Measurements from ENCODE around the gene NAA11. TPM values are rescaled to one million over a fixed set of nuclear protein-coding genes. Genes with fewer than 3 reads are reported as not detected.

NAA11 gene
- total and polyA plus RNA-seq, 7 donors = not detected

DNA sequence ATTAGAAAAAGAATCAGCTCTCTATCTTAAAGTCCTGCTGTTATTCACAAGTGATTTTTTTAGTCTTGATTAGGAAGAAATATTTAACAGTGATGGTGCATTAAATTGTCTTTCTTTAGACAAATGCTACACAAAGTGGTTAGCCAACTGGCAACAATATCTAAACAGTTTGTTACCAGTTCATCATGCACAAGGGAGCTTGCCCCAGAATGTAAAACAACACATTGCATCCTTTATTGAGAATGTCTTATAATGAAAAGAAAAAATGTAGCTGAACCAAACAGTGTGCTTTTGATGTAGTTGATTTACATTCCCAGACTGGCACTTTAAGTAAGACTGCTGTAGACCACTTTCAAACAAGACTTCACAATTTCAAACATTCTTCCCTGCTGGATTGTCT lies 34.1 kb upstream of the NAA11 start:
- intact Hi-C loops (cut with DNase I) = no loop called here
- peak overlapping the region in 1 of 4 donors; percentile 22 for H3K27ac ChIP-seq
- TF ChIP-seq, protein P1, sequence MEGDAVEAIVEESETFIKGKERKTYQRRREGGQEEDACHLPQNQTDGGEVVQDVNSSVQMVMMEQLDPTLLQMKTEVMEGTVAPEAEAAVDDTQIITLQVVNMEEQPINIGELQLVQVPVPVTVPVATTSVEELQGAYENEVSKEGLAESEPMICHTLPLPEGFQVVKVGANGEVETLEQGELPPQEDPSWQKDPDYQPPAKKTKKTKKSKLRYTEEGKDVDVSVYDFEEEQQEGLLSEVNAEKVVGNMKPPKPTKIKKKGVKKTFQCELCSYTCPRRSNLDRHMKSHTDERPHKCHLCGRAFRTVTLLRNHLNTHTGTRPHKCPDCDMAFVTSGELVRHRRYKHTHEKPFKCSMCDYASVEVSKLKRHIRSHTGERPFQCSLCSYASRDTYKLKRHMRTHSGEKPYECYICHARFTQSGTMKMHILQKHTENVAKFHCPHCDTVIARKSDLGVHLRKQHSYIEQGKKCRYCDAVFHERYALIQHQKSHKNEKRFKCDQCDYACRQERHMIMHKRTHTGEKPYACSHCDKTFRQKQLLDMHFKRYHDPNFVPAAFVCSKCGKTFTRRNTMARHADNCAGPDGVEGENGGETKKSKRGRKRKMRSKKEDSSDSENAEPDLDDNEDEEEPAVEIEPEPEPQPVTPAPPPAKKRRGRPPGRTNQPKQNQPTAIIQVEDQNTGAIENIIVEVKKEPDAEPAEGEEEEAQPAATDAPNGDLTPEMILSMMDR (IDR thresholded peaks at IDR 0.05) = no peak
- TF ChIP-seq EP300 (IDR thresholded peaks at IDR 0.05) (no peak), POLR2AphosphoS5 (IDR thresholded peaks at IDR 0.05) (no peak), POLR2A (IDR thresholded peaks at IDR 0.05) (no peak)
- H3K4me3 ChIP-seq = no peak overlapping the region
- peaks cover 0 to 9% (median 3%) of the 10 kb centered on the region in 4 donors for H3K4me1 ChIP-seq
- no peaks in the 10 kb centered on the region for H3K9me3 ChIP-seq
- H3K36me3 ChIP-seq = no peaks in the 10 kb centered on the region
- no peaks in the 10 kb centered on the region for H3K27me3 ChIP-seq
- DNase-seq = no peak

GRCh38 chr4:79358438-79358837 lies 32.6 kb upstream of the NAA11 start:
- intact Hi-C loops (cut with DNase I) = no loop called here
- WGBS, 2 donors = 72 to 80% methylated on average over 1 of the region's 1 CpG
- Histone ChIP-seq H3K9me3 (no peaks in the 10 kb centered on the region), H3K4me3 (no peak overlapping the region), H3K36me3 (no peaks in the 10 kb centered on the region), H3K27me3 (no peaks in the 10 kb centered on the region), H3K4me1 (peaks cover 0 to 9% (median 3%) of the 10 kb centered on the region in 4 donors), H3K27ac (no peak overlapping the region)
- no peak for DNase-seq
- TF ChIP-seq POLR2A (IDR thresholded peaks at IDR 0.05) (no peak), POLR2AphosphoS5 (IDR thresholded peaks at IDR 0.05) (no peak), EP300 (IDR thresholded peaks at IDR 0.05) (no peak)
- TF ChIP-seq, protein P1 (IDR thresholded peaks at IDR 0.05) = no peak

- H3K36me3 ChIP-seq = no peaks in the 10 kb centered on the region
- peaks cover 0 to 9% (median 3%) of the 10 kb centered on the region in 4 donors for H3K4me1 ChIP-seq
- no peaks in the 10 kb centered on the region for H3K9me3 ChIP-seq
- no peak for DNase-seq
- WGBS, 2 donors = 67 to 71% methylated on average over 8 of the region's 8 CpGs
- H3K27ac ChIP-seq = no peak overlapping the region
- intact Hi-C loops (cut with DNase I) = no loop called here
- no peak overlapping the region for H3K4me3 ChIP-seq
- TF ChIP-seq EP300 (IDR thresholded peaks at IDR 0.05) (no peak), POLR2AphosphoS5 (IDR thresholded peaks at IDR 0.05) (no peak), POLR2A (IDR thresholded peaks at IDR 0.05) (no peak)
- TF ChIP-seq, protein P1 (IDR thresholded peaks at IDR 0.05) = no peak
- H3K27me3 ChIP-seq = no peaks in the 10 kb centered on the region
Measured at GRCh38 chr4:79357365-79357764, 31.5 kb upstream of the NAA11 start.

- Histone ChIP-seq H3K27me3 (no peaks in the 10 kb centered on the region), H3K4me1 (no peaks in the 10 kb centered on the region), H3K36me3 (no peaks in the 10 kb centered on the region), H3K27ac (no peak overlapping the region), H3K4me3 (no peak overlapping the region), H3K9me3 (no peaks in the 10 kb centered on the region)
- no peak for TF ChIP-seq EP300 (IDR thresholded peaks at IDR 0.05)
- TF ChIP-seq POLR2A (IDR thresholded peaks at IDR 0.05) = no peak
- TF ChIP-seq, protein P1 (IDR thresholded peaks at IDR 0.05) = no peak
- TF ChIP-seq POLR2AphosphoS5 (IDR thresholded peaks at IDR 0.05) = no peak
- 78 to 79% methylated on average over 1 of the region's 1 CpG for WGBS, 2 donors
- intact Hi-C loops (cut with DNase I) = no loop called here
- no peak for DNase-seq
Measured at GRCh38 chr4:79353075-79353474, 27.2 kb upstream of the NAA11 start.

DNA sequence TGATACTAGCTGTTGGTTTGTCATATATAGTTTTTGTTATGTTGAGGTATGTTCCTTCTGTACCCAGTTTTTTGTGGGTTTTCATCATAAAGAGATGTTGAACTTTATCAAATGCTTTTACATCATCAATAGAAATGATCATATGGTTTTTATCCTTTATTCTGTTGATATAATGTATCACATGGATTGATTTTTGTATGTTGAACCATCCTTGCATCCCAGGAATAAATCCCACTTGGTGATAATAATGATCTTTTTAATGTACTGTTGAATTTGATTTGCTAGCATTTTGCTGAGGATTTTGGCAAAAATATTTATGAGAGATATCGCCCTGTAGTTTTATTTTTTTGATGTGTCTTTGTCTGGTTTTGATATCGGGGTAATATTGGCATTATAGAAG lies 22.5 kb upstream of the NAA11 start:
- TF ChIP-seq, protein P1 (IDR thresholded peaks at IDR 0.05) = no peak
- TF ChIP-seq POLR2A (IDR thresholded peaks at IDR 0.05) (no peak), EP300 (IDR thresholded peaks at IDR 0.05) (no peak), POLR2AphosphoS5 (IDR thresholded peaks at IDR 0.05) (no peak)
- Histone ChIP-seq H3K4me1 (peaks cover 0 to 10% (median 4%) of the 10 kb centered on the region in 4 donors), H3K4me3 (no peak overlapping the region), H3K36me3 (no peaks in the 10 kb centered on the region), H3K27ac (no peak overlapping the region), H3K9me3 (no peaks in the 10 kb centered on the region), H3K27me3 (no peaks in the 10 kb centered on the region)
- 91 to 94% methylated on average over 2 of the region's 2 CpGs for WGBS, 2 donors
- intact Hi-C loops (cut with DNase I) = no loop called here
- no peak for DNase-seq

Measured in sigmoid colon (tissue), 7 donors.